GM18517 (cell line): ENCODE results near the gene PRSS12.
"Not testable (repeated sequence)": the region's sequence is repeated elsewhere in the genome, so short reads cannot be mapped to it uniquely, and the experiment has no call there.

Source experiments
- ATAC-seq: cut with Tn5 transposase; IDR thresholded peaks from one replicate; pipeline ENCODE4 v1.9.1; 2021; ENCODE audit warnings: mild to moderate bottlenecking, moderate library complexity; ENCODE audit not compliant: unreplicated experiment

The PRSS12 gene

DNA sequence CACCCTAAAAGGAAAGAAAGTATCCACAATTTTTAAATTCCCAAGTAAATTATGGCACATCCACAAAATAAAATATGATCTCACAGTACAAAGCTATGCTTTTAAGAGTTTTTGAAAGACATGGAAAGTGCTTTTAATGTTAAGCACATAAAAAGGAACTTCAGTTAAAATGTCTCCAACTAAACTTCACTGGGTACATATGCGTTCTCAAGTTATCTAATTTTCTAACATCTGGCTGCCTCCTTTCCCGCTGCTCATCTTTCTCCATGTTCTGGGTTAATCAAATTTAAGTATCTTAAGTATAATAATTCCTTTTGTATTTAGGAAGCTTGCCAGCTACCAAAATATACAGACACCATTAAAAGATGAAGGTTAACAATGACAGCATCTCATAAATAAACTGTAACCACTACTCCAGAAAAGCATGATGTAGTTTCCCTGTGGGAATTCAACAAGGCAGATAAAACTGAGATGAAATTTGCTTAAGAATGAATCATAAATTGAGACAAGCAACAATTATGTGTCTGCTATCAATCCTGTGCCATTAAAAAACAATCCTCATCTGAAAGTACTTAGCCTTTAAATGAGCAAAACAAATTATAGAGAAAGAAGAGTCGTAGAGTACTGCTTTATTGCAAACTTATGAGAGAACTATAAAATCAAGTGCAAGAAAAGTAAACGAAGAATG is 25.1 kb downstream of the PRSS12 start:
- no peak for ATAC-seq

- no peak for ATAC-seq
Measured at GRCh38 chr4:118326585-118326984, 26.2 kb downstream of the PRSS12 start.

DNA sequence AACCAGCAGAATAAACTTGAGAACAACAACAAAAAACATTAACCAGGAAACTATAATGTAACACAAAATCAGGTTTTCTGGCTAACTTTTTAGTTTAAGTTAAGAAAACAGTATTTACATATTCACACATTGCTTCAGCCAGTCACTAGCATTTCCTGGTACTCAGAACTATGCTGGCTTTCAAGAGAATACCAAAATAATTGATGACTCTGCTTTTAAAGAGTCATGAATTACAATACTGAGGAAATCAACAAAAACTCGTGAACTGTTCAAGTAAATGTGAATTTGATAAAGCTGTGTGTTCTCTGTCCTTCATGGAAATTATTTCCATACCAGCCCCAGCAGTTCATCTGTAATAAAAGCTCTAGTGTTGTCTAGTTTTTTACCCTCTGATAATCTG is 27.4 kb downstream of the PRSS12 start:
- ATAC-seq: no peak

DNA sequence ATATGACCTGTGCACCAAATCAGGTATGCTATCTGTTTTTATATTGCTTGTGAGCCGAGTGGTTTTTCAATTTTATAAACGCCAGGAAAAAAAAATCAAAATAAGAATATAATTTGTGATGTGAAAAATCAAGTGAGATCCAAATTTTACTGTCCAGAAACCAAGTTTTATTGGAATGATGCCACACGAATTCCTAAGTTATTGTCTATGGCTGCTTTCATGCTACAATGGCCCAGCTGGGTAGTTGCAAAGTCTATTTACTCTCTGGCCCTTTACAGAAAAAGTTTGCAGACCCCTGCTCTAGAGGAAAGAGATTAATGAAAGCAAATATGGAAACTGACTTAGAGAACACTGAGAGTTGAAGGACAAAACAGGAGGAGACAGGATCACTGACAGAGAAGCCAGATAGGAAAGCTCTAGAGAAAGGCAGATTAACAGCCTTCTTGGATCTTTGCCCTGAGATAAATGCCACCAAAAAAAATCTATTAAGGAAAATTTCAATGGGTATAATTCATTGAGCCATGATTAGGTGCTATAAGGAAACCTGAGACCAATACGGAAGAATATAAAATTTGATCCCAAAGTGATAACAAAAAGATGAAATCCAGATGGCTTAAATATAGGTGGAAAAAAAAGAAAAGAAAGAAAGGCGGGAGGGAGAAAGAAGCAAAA is 29.8 kb downstream of the PRSS12 start:
- no peak for ATAC-seq

- no peak for ATAC-seq
Measured at GRCh38 chr4:118318931-118319330, 33.9 kb downstream of the PRSS12 start.

GRCh38 chr4:118317691-118318090 is 35.1 kb downstream of the PRSS12 start:
- ATAC-seq: no peak

DNA sequence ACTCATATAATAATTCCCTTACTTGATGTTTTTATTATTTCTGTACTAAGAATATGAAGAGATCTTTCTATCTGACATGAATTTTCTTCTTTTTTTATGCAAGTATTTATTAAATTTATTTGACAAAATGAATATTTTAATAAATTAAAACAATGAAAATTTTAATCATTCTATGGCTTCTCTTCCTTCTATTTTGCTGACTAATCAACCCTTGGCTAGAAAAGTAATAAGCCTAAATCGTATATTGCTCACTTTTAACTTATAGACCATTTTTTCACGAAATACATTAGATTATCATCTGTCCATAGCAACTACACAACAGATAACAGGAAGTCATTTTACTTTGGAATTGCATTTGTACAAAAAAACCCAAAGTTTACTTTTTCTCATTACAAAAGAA is 38.6 kb downstream of the PRSS12 start:
- no peak for ATAC-seq

DNA sequence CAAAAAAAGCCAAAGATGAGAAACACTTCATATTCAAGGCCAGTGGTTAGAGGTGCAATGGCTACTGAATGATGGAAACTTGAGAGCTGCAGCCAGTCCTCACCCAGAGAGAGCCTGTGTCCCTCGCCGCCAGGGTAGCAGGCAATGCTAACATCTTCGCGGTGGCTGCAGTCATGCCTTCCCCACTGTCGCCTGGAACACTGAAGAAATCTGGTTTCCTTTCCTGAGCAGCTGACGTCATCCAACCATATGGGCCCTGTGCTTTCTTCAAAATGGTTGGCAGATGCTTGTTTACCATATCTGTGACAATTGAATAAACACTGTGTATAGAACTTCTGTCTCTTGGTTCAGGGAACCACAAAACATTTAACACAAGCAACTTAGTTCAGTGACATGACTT is 39.7 kb downstream of the PRSS12 start:
- no peak for ATAC-seq

DNA sequence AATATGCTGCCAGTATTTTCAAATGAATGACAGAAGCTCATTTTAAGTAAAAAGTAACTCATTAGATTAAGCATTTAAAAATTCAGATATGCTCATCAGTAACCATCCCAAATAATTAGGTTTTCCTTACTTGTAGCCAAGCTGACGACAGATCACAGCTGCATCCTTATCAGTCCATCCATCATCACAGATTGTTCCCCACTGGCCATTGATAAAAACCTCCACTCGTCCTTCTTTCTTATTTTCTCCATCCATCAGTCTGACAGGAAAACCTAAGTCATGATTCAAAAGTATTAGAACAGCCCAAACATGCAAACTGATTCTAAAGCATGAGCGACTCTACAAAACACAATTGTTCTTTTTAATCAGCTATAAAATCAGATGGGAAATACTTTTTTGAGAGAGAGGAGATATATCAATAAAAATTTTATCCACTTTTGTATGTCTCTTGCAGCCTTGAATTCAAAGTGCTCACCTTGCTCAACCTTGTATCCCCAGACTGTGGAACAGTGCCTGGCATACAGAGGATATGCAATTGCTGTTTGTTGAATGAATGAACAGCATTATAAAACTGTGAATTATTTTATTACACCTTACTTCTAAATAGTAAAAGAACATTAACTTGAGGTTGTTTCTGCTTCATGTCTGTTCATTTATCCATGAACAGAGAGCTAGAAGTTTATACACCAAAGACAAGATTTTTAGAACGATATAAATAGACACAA is 44.3 kb downstream of the PRSS12 start:
- no peak for ATAC-seq

DNA sequence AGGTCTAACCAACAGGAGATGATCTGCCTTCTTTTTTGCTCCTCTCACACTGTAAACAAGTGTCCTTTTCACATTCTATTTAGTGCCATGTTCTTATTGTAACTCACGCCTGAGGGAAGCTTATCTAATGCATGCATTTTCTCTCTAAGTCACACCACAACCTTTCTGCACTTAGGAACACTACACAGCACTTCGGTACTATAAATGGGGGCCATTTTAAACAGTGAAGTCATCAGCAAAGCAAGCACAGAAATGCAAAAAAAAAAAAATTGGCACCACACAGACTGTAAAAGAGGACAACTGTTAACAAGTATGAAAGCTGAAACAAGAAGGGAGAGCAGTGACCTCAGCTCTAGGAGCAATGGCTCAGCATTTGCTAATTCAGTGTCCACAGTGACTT is 45.2 kb downstream of the PRSS12 start:
- ATAC-seq: no peak

DNA sequence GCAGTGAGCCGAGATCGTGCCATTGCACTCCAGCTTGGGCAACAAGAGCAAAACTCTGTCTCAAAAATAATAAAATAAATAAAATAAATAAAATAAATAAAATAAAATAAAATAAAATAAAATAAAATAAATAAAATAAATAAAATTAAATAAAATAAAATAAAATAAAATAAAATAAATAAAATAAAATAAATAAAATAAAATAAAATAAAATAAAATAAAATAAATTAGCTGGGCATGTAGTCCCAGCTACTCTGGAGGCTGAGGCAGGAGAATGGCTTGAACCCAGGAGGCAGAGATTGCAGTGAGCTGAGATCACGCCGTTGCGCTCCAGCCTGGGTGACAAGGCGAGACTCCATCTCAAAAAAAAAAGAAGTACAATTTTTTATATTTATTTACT is 53.2 kb downstream of the PRSS12 start:
- ATAC-seq: not testable (repeated sequence)

GRCh38 chr4:118296729-118297128 is 56.1 kb downstream of the PRSS12 start:
- no peak for ATAC-seq

DNA sequence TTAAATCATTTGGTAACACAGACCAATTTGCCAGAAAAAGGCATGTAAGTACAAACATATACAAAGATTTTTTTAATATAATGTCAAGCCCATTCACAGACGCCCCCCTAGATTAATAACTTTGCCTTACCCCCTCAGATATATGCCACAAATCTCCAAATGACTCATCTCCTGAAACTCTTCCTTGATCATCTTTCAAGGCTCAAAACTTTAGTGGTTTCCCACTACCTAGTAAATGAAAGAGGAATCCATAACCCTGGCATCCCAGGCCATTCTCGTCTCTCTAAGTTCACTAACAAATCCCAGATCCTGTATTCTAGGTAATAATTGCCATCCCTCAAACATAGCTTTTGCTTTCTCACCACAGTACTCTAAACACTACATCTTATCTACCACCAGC is 61.9 kb downstream of the PRSS12 start:
- no peak for ATAC-seq

- ATAC-seq: no peak
Measured at GRCh38 chr4:118289794-118290193, 63.0 kb downstream of the PRSS12 start.

- no peak for ATAC-seq
Measured at GRCh38 chr4:118287711-118288451, 64.9 kb downstream of the PRSS12 start.

- ATAC-seq: no peak
Measured at GRCh38 chr4:118286685-118287084, 66.1 kb downstream of the PRSS12 start.

DNA sequence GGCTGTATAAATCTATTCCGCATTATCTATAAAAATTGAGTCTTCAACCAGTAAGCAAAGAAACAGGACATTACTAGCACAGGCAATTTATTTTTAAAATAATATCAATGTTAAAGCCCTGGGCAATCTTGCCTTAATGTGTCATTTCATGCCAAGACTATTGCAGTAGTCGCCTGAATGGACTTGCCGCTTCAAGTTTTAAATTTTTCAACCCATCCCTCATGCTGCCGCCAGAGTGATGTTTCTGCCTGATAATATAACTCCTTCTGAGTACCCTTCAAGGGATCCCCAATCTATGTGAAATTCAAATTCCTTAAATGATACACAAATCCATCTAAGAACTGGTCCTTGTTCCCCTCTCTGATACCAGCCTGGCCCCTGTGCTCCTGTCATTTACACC is 66.9 kb downstream of the PRSS12 start:
- no peak for ATAC-seq

GRCh38 chr4:118284169-118284568 is 68.6 kb downstream of the PRSS12 start:
- ATAC-seq: peak; percentile 59

- no peak for ATAC-seq
Measured at GRCh38 chr4:118282692-118283091, 70.1 kb downstream of the PRSS12 start.

- no peak for ATAC-seq
Measured at GRCh38 chr4:118281611-118282442, 71.0 kb downstream of the PRSS12 start.
